Psoas muscle (tissue), 8 donors: Measurements from ENCODE around the gene IZUMO4. TPM values are rescaled to one million over a fixed set of nuclear protein-coding genes. Genes with fewer than 3 reads are reported as not detected.

Experiments used
- ATAC-seq, 4 donors: fragments of 200-7000 bp; cut with Tn5 transposase; one replicate each; pipeline ENCODE4 v1.9.1; 2020; ENCODE audit warnings: moderate library complexity in 3 of 4, mild to moderate bottlenecking in 2 of 4
- DNase-seq, 2 donors: peaks; one replicate each; pipeline ENCODE4 v3.0.0-alpha.2; 2020
- H3K27ac ChIP-seq: fragments of 200-600 bp; one replicate; pipeline ENCODE4 v1.8.0; 2022
- H3K27me3 ChIP-seq, 3 donors: fragments of 200-600 bp in 1 of 3; one replicate each; pipeline versions ENCODE4 v1.6.1 to v1.8.0; 2013 to 2022; ENCODE audit warnings: low read length in 2 of 3, mild to moderate bottlenecking in 2 of 3, moderate library complexity in 1 of 3; ENCODE audit not compliant: insufficient read depth in 3 of 3
- H3K36me3 ChIP-seq, 2 donors: fragments of 200-600 bp in 1 of 2; one replicate each; pipeline versions ENCODE4 v1.6.1 to v1.8.0; 2013 to 2022; ENCODE audit warnings: low read depth in 1 of 2, mild to moderate bottlenecking in 1 of 2, moderate library complexity in 1 of 2; ENCODE audit not compliant: insufficient read depth in 1 of 2
- H3K4me1 ChIP-seq: fragments of 200-600 bp; one replicate; pipeline ENCODE4 v1.8.0; 2022
- H3K4me3 ChIP-seq: fragments of 200-600 bp; one replicate; pipeline ENCODE4 v1.8.0; 2022; ENCODE audit warnings: mild to moderate bottlenecking
- H3K9me3 ChIP-seq: fragments of 200-600 bp; one replicate; pipeline ENCODE4 v1.8.0; 2022
- CTCF ChIP-seq: fragments of 200-600 bp; IDR thresholded peaks from one replicate; pipeline ENCODE4 v1.8.0; 2022; ENCODE audit warnings: antibody characterized with exemption
- WGBS, 3 donors: extraction: QIAGEN DNeasy Blood & Tissue Kit; methylation state at CpG; one replicate each; pipeline versions ENCODE4 v1.1.6 to v1.1.7; 2013; 5-methylcytosine and 5-hydroxymethylcytosine counted together
- intact Hi-C, 2 donors: fragments of 100-400 bp; cut with DNase I; formaldehyde crosslinking; loops; one replicate each; pipeline versions ENCODE4 v1.11.0 to v1.14.2; 2022
- polyA plus RNA-seq, 3 donors: library from polyadenylated mRNA; stranded (reverse); fragments of 200-250 nt; gene quantifications; one replicate each; pipeline ENCODE4 v1.2.3, GENCODE V29; 2013
- total RNA-seq, 4 donors: library from RNA; stranded (reverse); fragmentation: NEBNext Ultra II Directional in 2 of 4; extraction: Animal tissue kit (Norgen Biotek cat#: 25700) in 2 of 4; gene quantifications; one replicate each; pipeline versions ENCODE4 v1.2.1 to v1.2.4, GENCODE V29; 2021 to 2023
- donor health status: healthy with polysubstance abuse.
- donor health status: DM: no; HTN: no; CAD: no; lungs with moderate emphysema.
- donor health status: Bipolar disorder and iron deficiency.
- donor health status: healthy.
- donor health status: DM: yes; HTN: yes; CAD: no.
- donor health status: DM: no; HTN: no; CAD: no.
- donor health status: DM: no; HTN: no; CAD: no.
- donor health status: DM: yes; HTN: yes; CAD: no.

The IZUMO4 gene
- total and polyA plus RNA-seq, 7 donors: 0.69 to 3.0 (median 1.6) TPM

- no peak overlapping the region for H3K4me3 ChIP-seq
- H3K27me3 ChIP-seq: no peaks in the 10 kb centered on the region
- DNase-seq: no peak
- peaks cover 3 to 100% of the 10 kb centered on the region in 2 donors for H3K36me3 ChIP-seq
- ATAC-seq: no peak
- no peak overlapping the region for H3K27ac ChIP-seq
- 94 to 95% (median 94%) methylated on average over 25 of the region's 25 CpGs for WGBS, 3 donors
- no peaks in the 10 kb centered on the region for H3K4me1 ChIP-seq
- intact Hi-C loops: no loop called here
- no peak for TF ChIP-seq CTCF
- H3K9me3 ChIP-seq: no peaks in the 10 kb centered on the region
Measured at GRCh38 chr19:2115324-2115723, 18.6 kb downstream of the IZUMO4 start.

- H3K36me3 ChIP-seq: peaks cover 9 to 100% of the 10 kb centered on the region in 2 donors
- H3K4me1 ChIP-seq: no peaks in the 10 kb centered on the region
- no peaks in the 10 kb centered on the region for H3K9me3 ChIP-seq
- no peak for ATAC-seq
- intact Hi-C loops: no loop called here
- H3K27ac ChIP-seq: no peak overlapping the region
- no peak for TF ChIP-seq CTCF
- no peaks in the 10 kb centered on the region for H3K27me3 ChIP-seq
- no peak for DNase-seq
- no peak overlapping the region for H3K4me3 ChIP-seq
- WGBS, 3 donors: 91 to 97% (median 92%) methylated on average over 24 of the region's 24 CpGs
Measured at GRCh38 chr19:2115911-2116426, 19.3 kb downstream of the IZUMO4 start.

- TF ChIP-seq CTCF: no peak
- 92 to 93% (median 92%) methylated on average over 24 to 25 of the region's 25 CpGs for WGBS, 3 donors
- Histone ChIP-seq H3K4me1 (no peaks in the 10 kb centered on the region), H3K27ac (no peak overlapping the region), H3K9me3 (no peaks in the 10 kb centered on the region), H3K4me3 (no peak overlapping the region), H3K27me3 (no peaks in the 10 kb centered on the region), H3K36me3 (peaks cover 10 to 100% of the 10 kb centered on the region in 2 donors)
- ATAC-seq (no peak), DNase-seq (no peak)
- intact Hi-C loops: no loop called here
Measured at GRCh38 chr19:2116507-2116906, 19.8 kb downstream of the IZUMO4 start.

- Histone ChIP-seq H3K4me1 (no peaks in the 10 kb centered on the region), H3K9me3 (no peaks in the 10 kb centered on the region), H3K27me3 (no peaks in the 10 kb centered on the region), H3K4me3 (no peak overlapping the region), H3K27ac (no peak overlapping the region), H3K36me3 (peaks cover 10 to 100% of the 10 kb centered on the region in 2 donors)
- no peak for TF ChIP-seq CTCF
- no peak for ATAC-seq
- no peak for DNase-seq
- 87 to 91% (median 89%) methylated on average over 27 of the region's 27 CpGs for WGBS, 3 donors
- intact Hi-C loops: no loop called here
Measured at GRCh38 chr19:2117215-2117960, 20.7 kb downstream of the IZUMO4 start.
